GM21515 (cell line): Measurements from ENCODE around the gene SNN.

Experiments
- ATAC-seq: cut with Tn5 transposase; IDR thresholded peaks from one replicate; pipeline ENCODE4 v1.9.1; 2021; ENCODE audit not compliant: unreplicated experiment

SNN gene

GRCh38 chr16:11696266-11697012, 28.2 kb downstream of the SNN start:
- no peak for ATAC-seq

- ATAC-seq, result no peak
Measured at GRCh38 chr16:11697319-11697718, 29.1 kb downstream of the SNN start.

- ATAC-seq, result no peak
Measured at GRCh38 chr16:11698271-11698689, 30.0 kb downstream of the SNN start.

GRCh38 chr16:11699234-11699894, 31.1 kb downstream of the SNN start:
- ATAC-seq, result no peak

GRCh38 chr16:11700264-11701029, 32.2 kb downstream of the SNN start:
- ATAC-seq, result no peak

GRCh38 chr16:11705311-11706025, 37.2 kb downstream of the SNN start:
- ATAC-seq, result no peak

GRCh38 chr16:11706180-11706742, 38.0 kb downstream of the SNN start:
- ATAC-seq, result no peak

GRCh38 chr16:11707679-11708197, 39.5 kb downstream of the SNN start:
- ATAC-seq, result no peak

- no peak for ATAC-seq
Measured at GRCh38 chr16:11708421-11708820, 40.2 kb downstream of the SNN start.

GRCh38 chr16:11711662-11712061, 43.4 kb downstream of the SNN start:
- ATAC-seq, result no peak

- ATAC-seq, result no peak
Measured at GRCh38 chr16:11712122-11712521, 43.9 kb downstream of the SNN start.

- no peak for ATAC-seq
Measured at GRCh38 chr16:11715246-11715947, 47.1 kb downstream of the SNN start.

GRCh38 chr16:11716336-11716735, 48.1 kb downstream of the SNN start:
- no peak for ATAC-seq

- no peak for ATAC-seq
Measured at GRCh38 chr16:11717811-11718210, 49.6 kb downstream of the SNN start.

GRCh38 chr16:11719171-11719570, 50.9 kb downstream of the SNN start:
- ATAC-seq, result no peak

- ATAC-seq, result no peak
Measured at GRCh38 chr16:11719762-11720161, 51.5 kb downstream of the SNN start.

- no peak for ATAC-seq
Measured at GRCh38 chr16:11721781-11722467, 53.7 kb downstream of the SNN start.

- no peak for ATAC-seq
Measured at GRCh38 chr16:11722468-11722808, 54.2 kb downstream of the SNN start.

GRCh38 chr16:11725457-11725856, 57.2 kb downstream of the SNN start:
- no peak for ATAC-seq

- no peak for ATAC-seq
Measured at GRCh38 chr16:11726008-11726407, 57.8 kb downstream of the SNN start.
